Uterus (tissue), 2 donors: ENCODE data around the gene HAUS8.

Source experiments
- POLR2A ChIP-seq, 2 donors: fragments of 450-650 bp; IDR thresholded peaks; one replicate each; pipeline ENCODE4 v1.6.1; 2016; ENCODE audit warnings: antibody characterized with exemption in 2 of 2, mild to moderate bottlenecking in 1 of 2, moderate library complexity in 1 of 2
- TF ChIP-seq, protein P1 (sequence below), 4 experiments: fragments of 200-600 bp in 2 of 4; fragments of 450-650 bp in 2 of 4; sonication (generic) in 2 of 4; IDR thresholded peaks; one replicate each; pipeline ENCODE4 v1.5.1; 2016 to 2019; ENCODE audit warnings: antibody characterized with exemption in 4 of 4, mild to moderate bottlenecking in 2 of 4, moderate library complexity in 1 of 4

DNA sequence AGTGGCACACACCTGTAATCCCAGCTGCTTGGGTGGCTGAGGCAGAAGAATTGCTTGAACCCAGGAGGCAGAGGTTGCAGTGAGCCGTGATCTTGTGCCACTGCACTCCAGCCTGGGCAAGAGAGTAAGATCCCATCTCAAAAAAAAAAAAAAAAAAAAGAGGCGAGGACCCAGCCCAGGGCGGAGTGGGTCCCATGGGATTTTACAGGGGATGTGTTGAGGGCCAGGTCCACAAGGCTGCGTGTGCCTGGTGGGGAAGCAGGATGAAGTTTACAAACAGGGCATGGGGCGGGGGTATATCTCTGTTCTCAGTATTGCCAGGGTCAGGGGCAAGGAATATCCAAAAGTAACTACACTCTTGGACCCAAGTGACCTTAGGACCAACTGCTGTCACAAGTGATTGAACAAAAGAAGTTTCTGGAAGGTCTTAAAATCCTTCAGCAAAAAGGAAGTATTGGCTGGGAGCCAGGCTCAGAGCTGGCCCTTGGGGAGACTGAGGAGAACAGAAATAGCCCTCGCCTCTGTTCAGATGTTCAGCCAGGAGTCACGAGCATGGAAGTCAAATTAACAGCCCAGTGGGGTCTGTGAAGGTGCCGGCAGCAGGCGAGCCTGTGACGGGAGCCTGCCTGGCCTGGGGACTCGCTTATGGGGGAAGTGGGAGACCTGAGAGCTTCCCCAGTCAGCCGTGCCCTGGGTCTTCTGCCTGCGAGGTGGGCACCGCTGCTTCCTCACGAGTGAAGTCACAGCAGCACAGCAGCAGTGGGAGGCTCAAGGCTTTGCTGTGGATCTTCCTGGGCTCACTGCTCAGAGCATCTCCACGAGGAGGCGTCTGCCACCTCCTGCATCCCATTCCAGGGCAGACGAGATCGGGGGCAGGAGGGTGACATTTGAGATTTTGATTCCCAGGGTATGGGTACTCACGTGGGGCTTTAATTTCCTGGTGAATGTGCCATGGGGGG lies 6.7 kb upstream of the HAUS8 start:
- TF ChIP-seq, protein P1, sequence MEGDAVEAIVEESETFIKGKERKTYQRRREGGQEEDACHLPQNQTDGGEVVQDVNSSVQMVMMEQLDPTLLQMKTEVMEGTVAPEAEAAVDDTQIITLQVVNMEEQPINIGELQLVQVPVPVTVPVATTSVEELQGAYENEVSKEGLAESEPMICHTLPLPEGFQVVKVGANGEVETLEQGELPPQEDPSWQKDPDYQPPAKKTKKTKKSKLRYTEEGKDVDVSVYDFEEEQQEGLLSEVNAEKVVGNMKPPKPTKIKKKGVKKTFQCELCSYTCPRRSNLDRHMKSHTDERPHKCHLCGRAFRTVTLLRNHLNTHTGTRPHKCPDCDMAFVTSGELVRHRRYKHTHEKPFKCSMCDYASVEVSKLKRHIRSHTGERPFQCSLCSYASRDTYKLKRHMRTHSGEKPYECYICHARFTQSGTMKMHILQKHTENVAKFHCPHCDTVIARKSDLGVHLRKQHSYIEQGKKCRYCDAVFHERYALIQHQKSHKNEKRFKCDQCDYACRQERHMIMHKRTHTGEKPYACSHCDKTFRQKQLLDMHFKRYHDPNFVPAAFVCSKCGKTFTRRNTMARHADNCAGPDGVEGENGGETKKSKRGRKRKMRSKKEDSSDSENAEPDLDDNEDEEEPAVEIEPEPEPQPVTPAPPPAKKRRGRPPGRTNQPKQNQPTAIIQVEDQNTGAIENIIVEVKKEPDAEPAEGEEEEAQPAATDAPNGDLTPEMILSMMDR (IDR thresholded peaks at IDR 0.05): no peak
- TF ChIP-seq POLR2A (IDR thresholded peaks at IDR 0.05): no peak
